Measurements from ENCODE around the gene CCDC88A.

- TF ChIP-seq, protein P1, sequence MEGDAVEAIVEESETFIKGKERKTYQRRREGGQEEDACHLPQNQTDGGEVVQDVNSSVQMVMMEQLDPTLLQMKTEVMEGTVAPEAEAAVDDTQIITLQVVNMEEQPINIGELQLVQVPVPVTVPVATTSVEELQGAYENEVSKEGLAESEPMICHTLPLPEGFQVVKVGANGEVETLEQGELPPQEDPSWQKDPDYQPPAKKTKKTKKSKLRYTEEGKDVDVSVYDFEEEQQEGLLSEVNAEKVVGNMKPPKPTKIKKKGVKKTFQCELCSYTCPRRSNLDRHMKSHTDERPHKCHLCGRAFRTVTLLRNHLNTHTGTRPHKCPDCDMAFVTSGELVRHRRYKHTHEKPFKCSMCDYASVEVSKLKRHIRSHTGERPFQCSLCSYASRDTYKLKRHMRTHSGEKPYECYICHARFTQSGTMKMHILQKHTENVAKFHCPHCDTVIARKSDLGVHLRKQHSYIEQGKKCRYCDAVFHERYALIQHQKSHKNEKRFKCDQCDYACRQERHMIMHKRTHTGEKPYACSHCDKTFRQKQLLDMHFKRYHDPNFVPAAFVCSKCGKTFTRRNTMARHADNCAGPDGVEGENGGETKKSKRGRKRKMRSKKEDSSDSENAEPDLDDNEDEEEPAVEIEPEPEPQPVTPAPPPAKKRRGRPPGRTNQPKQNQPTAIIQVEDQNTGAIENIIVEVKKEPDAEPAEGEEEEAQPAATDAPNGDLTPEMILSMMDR (IDR thresholded peaks at IDR 0.05; ENCODE audit: low read depth, low read length, missing input control), result no peak
- no peak for TF ChIP-seq RAD21 (IDR thresholded peaks at IDR 0.05)
These were observed 39.6 kb upstream of the CCDC88A start for GRCh38 chr2:55459279-55459678.
